ENCODE results near the gene LRRC3. TPM values are rescaled to one million over a fixed set of nuclear protein-coding genes. Genes with fewer than 3 reads are reported as not detected.

LRRC3 gene
- total RNA-seq, 2 donors from 2014 or later, result 1.6 to 7.1 TPM

GRCh38 chr21:44471341-44471740 lies 16.0 kb downstream of the LRRC3 start:
- Histone ChIP-seq H3K4me3 (no peak overlapping the region), H3K27ac (no peak overlapping the region), H3K27me3 (replicated peaks; ENCODE audit: insufficient read depth) (peaks cover 2% of the 10 kb centered on the region), H3K36me3 (no peaks in the 10 kb centered on the region), H3K9me3 (no peaks in the 10 kb centered on the region), H3K4me1 (replicated peaks) (no peaks in the 10 kb centered on the region)
- intact Hi-C loops (cut with DNase I), result no loop called here
- DNase-seq (ENCODE audit: low spot score), result no peak
- TF ChIP-seq POLR2AphosphoS5 (IDR thresholded peaks at IDR 0.05) (no peak), CTCF (IDR thresholded peaks at IDR 0.05) (no peak), POLR2A (IDR thresholded peaks at IDR 0.05) (no peak)

GRCh38 chr21:44471996-44472395 lies 16.7 kb downstream of the LRRC3 start:
- no peak overlapping the region for H3K4me3 ChIP-seq
- 87% methylated on average over 6 of the region's 6 CpGs for WGBS
- H3K27ac ChIP-seq, result no peak overlapping the region
- no peaks in the 10 kb centered on the region for H3K36me3 ChIP-seq
- peaks cover 2% of the 10 kb centered on the region for H3K27me3 ChIP-seq (replicated peaks; ENCODE audit: insufficient read depth)
- intact Hi-C loops (cut with DNase I), result no loop called here
- H3K4me1 ChIP-seq (replicated peaks), result no peaks in the 10 kb centered on the region
- no peak for TF ChIP-seq POLR2A (IDR thresholded peaks at IDR 0.05)
- no peak for TF ChIP-seq CTCF (IDR thresholded peaks at IDR 0.05)
- no peak for TF ChIP-seq POLR2AphosphoS5 (IDR thresholded peaks at IDR 0.05)
- DNase-seq (ENCODE audit: low spot score), result no peak
- no peaks in the 10 kb centered on the region for H3K9me3 ChIP-seq

GRCh38 chr21:44473915-44474555 lies 18.7 kb downstream of the LRRC3 start:
- Histone ChIP-seq H3K27ac (no peak overlapping the region), H3K36me3 (no peaks in the 10 kb centered on the region), H3K27me3 (replicated peaks; ENCODE audit: insufficient read depth) (peaks cover 2% of the 10 kb centered on the region), H3K9me3 (no peaks in the 10 kb centered on the region), H3K4me1 (replicated peaks) (no peaks in the 10 kb centered on the region), H3K4me3 (no peak overlapping the region)
- TF ChIP-seq POLR2A (IDR thresholded peaks at IDR 0.05), result no peak
- TF ChIP-seq CTCF (IDR thresholded peaks at IDR 0.05), result no peak
- no peak for TF ChIP-seq POLR2AphosphoS5 (IDR thresholded peaks at IDR 0.05)
- intact Hi-C loops (cut with DNase I), result no loop called here
- WGBS, result 92% methylated on average over 18 of the region's 19 CpGs
- DNase-seq (ENCODE audit: low spot score), result no peak

GRCh38 chr21:44475266-44475845 lies 20.0 kb downstream of the LRRC3 start:
- H3K27me3 ChIP-seq (replicated peaks; ENCODE audit: insufficient read depth), result peaks cover 2% of the 10 kb centered on the region
- WGBS, result 84% methylated on average over 17 of the region's 17 CpGs
- H3K9me3 ChIP-seq, result no peaks in the 10 kb centered on the region
- no peak for DNase-seq (ENCODE audit: low spot score)
- H3K4me3 ChIP-seq, result no peak overlapping the region
- intact Hi-C loops (cut with DNase I), result no loop called here
- TF ChIP-seq CTCF (IDR thresholded peaks at IDR 0.05) (no peak), POLR2A (IDR thresholded peaks at IDR 0.05) (no peak), POLR2AphosphoS5 (IDR thresholded peaks at IDR 0.05) (no peak)
- no peak overlapping the region for H3K27ac ChIP-seq
- H3K4me1 ChIP-seq (replicated peaks), result no peaks in the 10 kb centered on the region
- no peaks in the 10 kb centered on the region for H3K36me3 ChIP-seq

GRCh38 chr21:44477131-44477530 lies 21.8 kb downstream of the LRRC3 start:
- no peak for DNase-seq (ENCODE audit: low spot score)
- peaks cover 2% of the 10 kb centered on the region for H3K27me3 ChIP-seq (replicated peaks; ENCODE audit: insufficient read depth)
- H3K36me3 ChIP-seq, result no peaks in the 10 kb centered on the region
- no peak for TF ChIP-seq POLR2AphosphoS5 (IDR thresholded peaks at IDR 0.05)
- no peak for TF ChIP-seq CTCF (IDR thresholded peaks at IDR 0.05)
- TF ChIP-seq POLR2A (IDR thresholded peaks at IDR 0.05), result no peak
- no peak overlapping the region for H3K4me3 ChIP-seq
- no peaks in the 10 kb centered on the region for H3K9me3 ChIP-seq
- no peaks in the 10 kb centered on the region for H3K4me1 ChIP-seq (replicated peaks)
- H3K27ac ChIP-seq, result no peak overlapping the region
- 59% methylated on average over 8 of the region's 8 CpGs for WGBS
- intact Hi-C loops (cut with DNase I), result no loop called here

Data from prostate gland (tissue), 2 donors.